HG02885 (cell line): Measurements from ENCODE around the gene TDRD9.

Source experiments
- ATAC-seq: cut with Tn5 transposase; IDR thresholded peaks from one replicate; pipeline ENCODE4 v1.9.1; 2021; ENCODE audit warnings: mild to moderate bottlenecking; ENCODE audit not compliant: unreplicated experiment, poor library complexity

The TDRD9 gene

GRCh38 chr14:103890821-103891666 lies 37.2 kb upstream of the TDRD9 start:
- ATAC-seq = no peak

- no peak for ATAC-seq
Observed at GRCh38 chr14:103891667-103892215, 36.5 kb upstream of the TDRD9 start.

GRCh38 chr14:103892247-103892646 lies 36.0 kb upstream of the TDRD9 start:
- ATAC-seq = no peak

GRCh38 chr14:103894034-103894722 lies 34.1 kb upstream of the TDRD9 start:
- no peak for ATAC-seq

GRCh38 chr14:103894723-103895059 lies 33.6 kb upstream of the TDRD9 start:
- ATAC-seq = no peak

GRCh38 chr14:103896578-103896977 lies 31.7 kb upstream of the TDRD9 start:
- no peak for ATAC-seq

GRCh38 chr14:103897075-103897947 lies 30.9 kb upstream of the TDRD9 start:
- ATAC-seq = no peak

- ATAC-seq = no peak
Observed at GRCh38 chr14:103898204-103898603, 30.1 kb upstream of the TDRD9 start.

GRCh38 chr14:103898711-103899110 lies 29.5 kb upstream of the TDRD9 start:
- no peak for ATAC-seq

- no peak for ATAC-seq
Observed at GRCh38 chr14:103899316-103899715, 28.9 kb upstream of the TDRD9 start.

GRCh38 chr14:103899833-103900232 lies 28.4 kb upstream of the TDRD9 start:
- no peak for ATAC-seq

- no peak for ATAC-seq
Observed at GRCh38 chr14:103904493-103905107, 23.7 kb upstream of the TDRD9 start.

- no peak for ATAC-seq
Observed at GRCh38 chr14:103905842-103906456, 22.3 kb upstream of the TDRD9 start.

GRCh38 chr14:103908580-103908979 lies 19.7 kb upstream of the TDRD9 start:
- ATAC-seq = no peak

GRCh38 chr14:103909531-103910261 lies 18.6 kb upstream of the TDRD9 start:
- ATAC-seq = no peak

GRCh38 chr14:103910262-103910935 lies 17.9 kb upstream of the TDRD9 start:
- ATAC-seq = no peak

GRCh38 chr14:103910984-103911383 lies 17.3 kb upstream of the TDRD9 start:
- no peak for ATAC-seq

- ATAC-seq = no peak
Observed at GRCh38 chr14:103915616-103916015, 12.6 kb upstream of the TDRD9 start.
